ENCODE measurements around the gene FKRP.

DNA sequence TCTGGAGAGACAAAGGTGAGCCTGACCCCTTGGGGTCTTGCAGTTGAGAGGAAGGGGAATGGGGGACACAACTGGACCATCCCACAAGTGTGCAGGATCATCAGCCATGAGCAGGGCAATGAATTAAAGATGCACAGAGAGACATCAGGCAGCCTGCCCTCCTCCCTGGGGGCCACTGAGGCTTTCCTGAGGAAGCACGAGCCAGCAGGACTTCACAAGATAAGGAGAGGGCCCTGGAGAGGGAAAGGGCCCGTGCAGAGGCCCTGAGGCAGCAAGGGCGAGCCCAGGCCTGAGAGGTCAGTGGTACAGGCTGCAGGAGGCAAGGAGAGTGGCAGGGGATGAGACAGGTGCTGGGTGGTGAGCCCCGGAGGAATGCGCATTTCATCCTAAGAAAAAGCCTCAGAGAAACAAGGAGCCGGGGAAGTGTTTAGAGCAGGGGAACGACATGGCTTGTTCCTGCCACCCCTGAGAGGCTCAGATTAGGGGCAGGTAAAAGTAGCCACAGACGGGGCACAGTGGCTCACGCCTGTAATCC, 19.9 kb upstream of the FKRP start:
- TF ChIP-seq, protein P1, sequence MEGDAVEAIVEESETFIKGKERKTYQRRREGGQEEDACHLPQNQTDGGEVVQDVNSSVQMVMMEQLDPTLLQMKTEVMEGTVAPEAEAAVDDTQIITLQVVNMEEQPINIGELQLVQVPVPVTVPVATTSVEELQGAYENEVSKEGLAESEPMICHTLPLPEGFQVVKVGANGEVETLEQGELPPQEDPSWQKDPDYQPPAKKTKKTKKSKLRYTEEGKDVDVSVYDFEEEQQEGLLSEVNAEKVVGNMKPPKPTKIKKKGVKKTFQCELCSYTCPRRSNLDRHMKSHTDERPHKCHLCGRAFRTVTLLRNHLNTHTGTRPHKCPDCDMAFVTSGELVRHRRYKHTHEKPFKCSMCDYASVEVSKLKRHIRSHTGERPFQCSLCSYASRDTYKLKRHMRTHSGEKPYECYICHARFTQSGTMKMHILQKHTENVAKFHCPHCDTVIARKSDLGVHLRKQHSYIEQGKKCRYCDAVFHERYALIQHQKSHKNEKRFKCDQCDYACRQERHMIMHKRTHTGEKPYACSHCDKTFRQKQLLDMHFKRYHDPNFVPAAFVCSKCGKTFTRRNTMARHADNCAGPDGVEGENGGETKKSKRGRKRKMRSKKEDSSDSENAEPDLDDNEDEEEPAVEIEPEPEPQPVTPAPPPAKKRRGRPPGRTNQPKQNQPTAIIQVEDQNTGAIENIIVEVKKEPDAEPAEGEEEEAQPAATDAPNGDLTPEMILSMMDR (optimal IDR thresholded peaks at IDR 0.05 in 1 of 3, IDR thresholded peaks at IDR 0.05 in 1 of 3, conservative IDR thresholded peaks at IDR 0.05 in 1 of 3; ENCODE audit: extremely low read depth in 1 of 3, insufficient read depth in 2 of 3, low read length in 3 of 3), result no peak
- no peak for TF ChIP-seq EZH2 (IDR thresholded peaks at IDR 0.05; ENCODE audit: low read length)
